K562 (cell line): ENCODE results near the gene DIP2C. TPM values are rescaled to one million over a fixed set of nuclear protein-coding genes. Genes with fewer than 3 reads are reported as not detected.

ENCODE experiments used
- ATAC-seq: fragments of 200-7000 bp; cut with Tn5 transposase; 3 replicates; pipeline ENCODE4 v1.9.1; 2020; ENCODE audit warnings: moderate library complexity
- BruUV-seq: library from RNA; stranded (reverse); fragments of 400-500 nt; replicated peaks from 2 replicates; lab custom pipeline; 2021; lab: Mats Ljungman, UMichigan
- CTCF ChIA-PET: fragments of 300-600 bp; formaldehyde crosslinking; extraction: SDS; loops from one replicate; lab custom pipeline; 2021; ENCODE audit warnings: low intra/inter-chr PET ratio; lab: Yijun Ruan, JAX
- POLR2A ChIA-PET: fragments of 300-600, 350-650 bp; sonication (Branson Sonifier 250); formaldehyde crosslinking; extraction: SDS; loops from one replicate; lab custom pipeline; 2021; ENCODE audit warnings: antibody characterized with exemption, inconsistent platforms; lab: Yijun Ruan, JAX
- DNase-seq, 4 experiments: peaks; one replicate each; pipeline versions ENCODE4 v3.0.0 to v3.0.0-alpha.2; 2011 to 2018; ENCODE audit warnings: low spot score in 3 of 4, mixed read lengths in 3 of 4; ENCODE audit errors: extremely low read depth in 1 of 4
- FAIRE-seq: peaks from 2 replicates; lab custom pipeline; 2011; peaks lifted over from hg19 to GRCh38; lab: Jason Lieb, UNC
- H2AFZ ChIP-seq: 2 replicates; pipeline ENCODE4 v1.6.0; 2011; ENCODE audit warnings: low read depth, low read length, control low read depth, inconsistent platforms
- H3K27ac ChIP-seq: fragments of 200-600 bp; 3 replicates; pipeline ENCODE4 v1.8.0; 2011; ENCODE audit warnings: low read depth, mild to moderate bottlenecking, control low read depth, inconsistent platforms, low read length, moderate library complexity, mixed read lengths; ENCODE audit errors: extremely low read depth
- H3K27me3 ChIP-seq, 2 experiments: fragments of 300-600 bp in 1 of 2; 2 replicates in 1 of 2; 3 replicates in 1 of 2; pipeline versions ENCODE4 v1.6.0 to v1.8.0; 2011; ENCODE audit warnings: inconsistent platforms in 2 of 2, low read length in 2 of 2, mild to moderate bottlenecking in 1 of 2, mixed read lengths in 1 of 2, moderate library complexity in 1 of 2; ENCODE audit not compliant: control insufficient read depth in 2 of 2, insufficient read depth in 2 of 2
- H3K36me3 ChIP-seq: fragments of 300-600 bp; 3 replicates; pipeline ENCODE4 v1.8.0; 2011; ENCODE audit warnings: mild to moderate bottlenecking, low read length, inconsistent platforms; ENCODE audit not compliant: control insufficient read depth, insufficient read depth
- H3K4me1 ChIP-seq, 2 experiments: fragments of 200-600 bp in 1 of 2; replicated peaks in 1 of 2; 2 replicates in 1 of 2; 3 replicates in 1 of 2; pipeline versions ENCODE4 v1.5.1 to v1.8.0; 2011; ENCODE audit warnings: inconsistent platforms in 2 of 2, low read length in 2 of 2, mild to moderate bottlenecking in 1 of 2, mixed read lengths in 1 of 2, moderate library complexity in 1 of 2; ENCODE audit not compliant: control insufficient read depth in 2 of 2, insufficient read depth in 2 of 2
- H3K4me2 ChIP-seq: 2 replicates; pipeline ENCODE4 v1.6.1; 2011; ENCODE audit warnings: low read length, control low read depth, inconsistent platforms, mixed read lengths; ENCODE audit not compliant: insufficient read depth
- H3K4me3 ChIP-seq: fragments of 200-600 bp; sonication (generic), shearing (Covaris generic); 2 replicates; pipeline ENCODE4 v1.5.1; 2016; ENCODE audit warnings: control low read depth, inconsistent platforms
- H3K79me2 ChIP-seq: fragments of 200-600 bp; 3 replicates; pipeline ENCODE4 v1.8.0; 2011; ENCODE audit warnings: low read length, inconsistent platforms; ENCODE audit not compliant: control insufficient read depth, insufficient read depth
- H3K9ac ChIP-seq, 2 experiments: 2 replicates each; pipeline versions ENCODE4 v1.6.0 to v1.6.1; 2011; ENCODE audit warnings: low read depth in 2 of 2, low read length in 2 of 2, control low read depth in 1 of 2, inconsistent platforms in 1 of 2, mild to moderate bottlenecking in 1 of 2, mixed read lengths in 1 of 2; ENCODE audit not compliant: insufficient read depth in 1 of 2
- H3K9me1 ChIP-seq: one replicate; pipeline ENCODE4 v1.6.0; 2011; ENCODE audit warnings: inconsistent platforms, mild to moderate bottlenecking, low read length, moderate library complexity; ENCODE audit not compliant: control insufficient read depth, insufficient read depth
- H3K9me3 ChIP-seq: replicated peaks from 2 replicates; pipeline ENCODE4 v1.5.1; 2011; ENCODE audit warnings: low read depth, low read length, inconsistent platforms; ENCODE audit not compliant: control insufficient read depth, insufficient read depth
- H4K20me1 ChIP-seq: replicated peaks from 2 replicates; pipeline ENCODE4 v1.6.1; 2011; ENCODE audit warnings: low read length, inconsistent platforms, mixed read lengths; ENCODE audit not compliant: control insufficient read depth, insufficient read depth
- ARNT ChIP-seq, 2 experiments: fragments of 450-650 bp; IDR thresholded peaks; 2 replicates each; pipeline ENCODE4 v1.6.1; 2016; ENCODE audit warnings: mild to moderate bottlenecking in 1 of 2
- BDP1 ChIP-seq: IDR thresholded peaks from 3 replicates; pipeline ENCODE4 v1.6.1; 2011; ENCODE audit not compliant: insufficient read length, insufficient read depth
- HMBOX1 ChIP-seq: sonication (generic); IDR thresholded peaks from 2 replicates; pipeline ENCODE4 v1.6.1; 2016
- MIER1 ChIP-seq: fragments of 450-650 bp; IDR thresholded peaks from 2 replicates; pipeline ENCODE4 v1.6.1; 2016; ENCODE audit warnings: antibody characterized with exemption, mild to moderate bottlenecking, low read depth
- NFXL1 ChIP-seq: fragments of 450-650 bp; formaldehyde crosslinking; IDR thresholded peaks from 2 replicates; pipeline ENCODE4 v1.4.0; 2021; ENCODE audit warnings: mild to moderate bottlenecking
- PPARD ChIP-seq: fragments of 250-450 bp; sonication (Bioruptor Pico); IDR thresholded peaks from 2 replicates; pipeline ENCODE4 v1.8.0; 2022; ENCODE audit warnings: inconsistent platforms, mild to moderate bottlenecking, moderate library complexity
- RBM25 ChIP-seq: fragments of 200-400 bp; formaldehyde crosslinking; IDR thresholded peaks from 2 replicates; pipeline ENCODE4 v1.6.1; 2018; ENCODE audit warnings: low read length, low read depth, moderate library complexity; ENCODE audit not compliant: severe bottlenecking
- TSHZ1 ChIP-seq: fragments of 250-450 bp; sonication (Bioruptor Pico); IDR thresholded peaks from 2 replicates; pipeline ENCODE4 v1.4.0; 2020; ENCODE audit warnings: mild to moderate bottlenecking, moderate library complexity
- WGBS: fragments of 100-300 bp; shearing (Covaris generic); methylation state at CpG from one replicate; pipeline ENCODE4 v1.1.6; 2016; ENCODE audit warnings: low coverage, mixed read lengths; ENCODE audit not compliant: insufficient coverage; ENCODE audit errors: missing lambda C conversion rate; 5-methylcytosine and 5-hydroxymethylcytosine counted together
- in situ Hi-C: fragments of 300-500 bp; cut with MboI; formaldehyde crosslinking; loops from 4 replicates; pipeline ENCODE4 v1.15.0; 2018; ENCODE audit warnings: inconsistent platforms, mixed read lengths
- intact Hi-C: fragments of 100-400 bp; cut with micrococcal nuclease; formaldehyde crosslinking; loops from 2 replicates; pipeline ENCODE4 v1.14.2; 2022
- polyA plus RNA-seq, 8 experiments: library from polyadenylated mRNA; depleted of rRNA in 4 of 8; stranded (reverse) in 5 of 8; unstranded in 3 of 8; fragments of >200 nt; fragmentation: Nextera tagmentation in 2 of 8; fragmentation: Illumina TruSeq in 1 of 8; extraction: Ambion mirVana in 2 of 8; extraction: Trizol in 1 of 8; gene quantifications; 2 replicates each; pipeline versions ENCODE4 v1.2.1 to v1.2.3, GENCODE V29; 2011 to 2014; ENCODE audit warnings: inconsistent platforms in 1 of 8, missing spikeins in 1 of 8
- total RNA-seq, 7 experiments: library from RNA; depleted of rRNA in 6 of 7; stranded (reverse); fragments of >200 nt in 6 of 7; fragmentation: Illumina TruSeq in 2 of 7; extraction: Trizol in 2 of 7; gene quantifications; 2 replicates each; pipeline versions ENCODE4 v1.2.1 to v1.2.3, GENCODE V29; 2011 to 2021; ENCODE audit warnings: low replicate concordance in 1 of 7

Gene DIP2C
- total and polyA plus RNA-seq, 9 of the 15 experiments (the other 6 are each of a cell fraction or from before 2014, with no cell fraction given), result 0.01 TPM; not detected in 8

DNA sequence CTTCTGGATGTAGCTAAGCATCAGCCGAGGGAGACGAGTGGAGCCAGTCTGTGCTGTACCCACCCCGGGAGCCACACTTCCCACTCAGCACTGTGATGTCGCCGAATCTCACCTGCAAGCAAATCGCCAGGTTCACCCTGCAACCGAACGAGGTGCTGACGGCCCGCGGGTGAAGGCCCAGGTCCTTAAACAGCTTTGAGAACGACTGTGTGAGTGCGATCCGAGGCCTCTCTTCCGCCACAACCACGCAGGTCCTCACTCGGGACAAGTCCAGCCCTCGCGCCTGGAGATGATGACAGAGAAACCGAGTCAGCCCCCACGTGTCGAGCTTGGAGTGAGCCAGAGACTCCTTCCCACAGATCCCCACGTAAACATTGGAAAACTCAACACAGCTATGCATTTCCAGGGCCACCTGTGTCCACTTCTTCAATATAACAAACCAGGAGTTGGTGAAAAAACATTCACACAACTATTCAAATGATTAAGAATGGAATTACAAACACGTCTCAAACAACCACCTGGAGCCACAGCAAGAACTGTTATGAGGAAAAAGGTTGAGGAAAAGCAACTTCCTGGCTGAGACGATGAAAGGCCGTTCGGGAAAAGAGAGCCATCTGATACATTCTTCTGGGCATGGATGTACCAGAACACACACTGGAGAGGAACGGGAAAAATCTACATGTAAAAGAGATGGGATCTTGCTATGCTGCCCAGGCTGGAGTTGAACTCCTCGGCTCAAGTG lies 362.4 kb downstream of the DIP2C start:
- H3K4me2 ChIP-seq, result no peak overlapping the region
- no peaks in the 10 kb centered on the region; a peak in 1 of 5 replicates for H3K4me1 ChIP-seq
- H3K9ac ChIP-seq, result no peak overlapping the region
- intact Hi-C loops (no loop called here), in situ Hi-C loops (no loop called here)
- H3K27ac ChIP-seq, result no peak overlapping the region
- FAIRE-seq (no peak), DNase-seq (no peak), ATAC-seq (no peak)
- H4K20me1 ChIP-seq, result no peaks in the 10 kb centered on the region; the same call in 1 of the 2 replicates
- no peak overlapping the region for H2AFZ ChIP-seq
- no TSS peak for BruUV-seq
- H3K9me3 ChIP-seq, result no peaks in the 10 kb centered on the region
- ChIA-PET POLR2A (no interaction called here), CTCF (no interaction called here)
- no peaks in the 10 kb centered on the region for H3K36me3 ChIP-seq
- H3K79me2 ChIP-seq, result no peaks in the 10 kb centered on the region
- H3K27me3 ChIP-seq, result peaks cover 13 to 50% of the 10 kb centered on the region in 2 experiments
- no peak overlapping the region for H3K4me3 ChIP-seq
- WGBS, result under 1% methylated on average over 29 of the region's 29 CpGs
- H3K9me1 ChIP-seq, result no peaks in the 10 kb centered on the region
- TF ChIP-seq BDP1, result no peak
- TF ChIP-seq ARNT (IDR thresholded peaks at IDR 0.05), result no peak
- TF ChIP-seq MIER1, result no peak
- no peak for TF ChIP-seq NFXL1
- no peak for TF ChIP-seq PPARD (CRISPR knock-in tag)
- no peak for TF ChIP-seq HMBOX1
- peak; percentile 24 for TF ChIP-seq RBM25
- no peak for TF ChIP-seq TSHZ1
